MM.1S (cell line): ENCODE data around the gene JAM2.

ENCODE experiments used
- CTCF ChIP-seq: fragments of 300-600 bp; sonication (generic); IDR thresholded peaks from 2 replicates; pipeline ENCODE4 v1.5.1; 2016; ENCODE audit warnings: antibody characterized with exemption, low read length, mixed read lengths
- EZH2 ChIP-seq: fragments of 300-600 bp; sonication (generic); optimal IDR thresholded peaks from 2 replicates; pipeline ENCODE3; 2017; ENCODE audit warnings: low read depth, mild to moderate bottlenecking, antibody characterized with exemption, low read length, mixed read lengths
- EZH2phosphoT487 ChIP-seq: fragments of 300-600 bp; sonication (generic); IDR thresholded peaks from 2 replicates; pipeline ENCODE4 v1.6.1; 2018; ENCODE audit warnings: antibody characterized with exemption, low read length

GRCh38 chr21:25734654-25734903 lies 95.5 kb downstream of the JAM2 start:
- TF ChIP-seq CTCF (no peak), EZH2 (no peak), EZH2phosphoT487 (no peak)
